Subcutaneous adipose tissue (tissue), 4 donors: ENCODE measurements around the gene ARNT2. TPM values are rescaled to one million over a fixed set of nuclear protein-coding genes. Genes with fewer than 3 reads are reported as not detected.

Experiments
- CTCF ChIP-seq: fragments of 450-650 bp; IDR thresholded peaks from one replicate; pipeline ENCODE4 v1.5.1; 2016; ENCODE audit warnings: low read depth, mild to moderate bottlenecking, control low read depth, antibody characterized with exemption, moderate library complexity
- total RNA-seq, 4 donors: library from RNA; depleted of rRNA; stranded (reverse); fragments of >200 nt; gene quantifications; one replicate each; pipeline ENCODE4 v1.1.0, GENCODE V29; 2016

ARNT2 gene
- total RNA-seq, 4 donors from 2014 or later: 0.16 to 4.3 (median 2.3) TPM

GRCh38 chr15:80423215-80423614, 19.0 kb downstream of the ARNT2 start:
- TF ChIP-seq CTCF: no peak

GRCh38 chr15:80424381-80424780, 20.2 kb downstream of the ARNT2 start:
- no peak for TF ChIP-seq CTCF

- TF ChIP-seq CTCF: no peak
These were observed 22.1 kb downstream of the ARNT2 start for GRCh38 chr15:80426316-80426715.

GRCh38 chr15:80429964-80430363, 25.8 kb downstream of the ARNT2 start:
- TF ChIP-seq CTCF: no peak

- TF ChIP-seq CTCF: no peak
These were observed 27.6 kb downstream of the ARNT2 start for GRCh38 chr15:80431635-80432344.

- TF ChIP-seq CTCF: no peak
These were observed 28.1 kb downstream of the ARNT2 start for GRCh38 chr15:80432345-80432702.

- TF ChIP-seq CTCF: no peak
These were observed 29.7 kb downstream of the ARNT2 start for GRCh38 chr15:80433836-80434235.
